GM23248 (cell line): ENCODE data around the gene VPS39. TPM values are rescaled to one million over a fixed set of nuclear protein-coding genes. Genes with fewer than 3 reads are reported as not detected.

ENCODE experiments used
- DNase-seq: peaks from one replicate; pipeline ENCODE4 v3.0.0-alpha.2; 2015
- H2AFZ ChIP-seq: fragments of 200-600 bp; sonication (generic); 2 replicates; pipeline ENCODE4 v1.6.1; 2016; ENCODE audit warnings: antibody characterized with exemption
- H3F3A ChIP-seq: fragments of 200-600 bp; sonication (generic); 2 replicates; pipeline ENCODE4 v1.6.1; 2016; ENCODE audit warnings: mild to moderate bottlenecking, antibody characterized with exemption, mixed run types; ENCODE audit not compliant: insufficient read depth
- H3K27ac ChIP-seq: fragments of 200-600 bp; sonication (generic); 2 replicates; pipeline ENCODE4 v1.5.1; 2016; ENCODE audit warnings: mild to moderate bottlenecking
- H3K27me3 ChIP-seq: fragments of 200-600 bp; sonication (generic); replicated peaks from 2 replicates; pipeline ENCODE4 v1.6.1; 2016; ENCODE audit warnings: mild to moderate bottlenecking; ENCODE audit not compliant: insufficient read depth
- H3K36me3 ChIP-seq: fragments of 200-600 bp; sonication (generic); 2 replicates; pipeline ENCODE4 v1.6.1; 2016; ENCODE audit warnings: low read depth, mild to moderate bottlenecking
- H3K4me1 ChIP-seq: fragments of 200-600 bp; sonication (generic); 2 replicates; pipeline ENCODE4 v1.6.1; 2016; ENCODE audit warnings: mild to moderate bottlenecking; ENCODE audit not compliant: insufficient read depth
- H3K4me2 ChIP-seq: fragments of 200-600 bp; sonication (generic); one replicate; pipeline ENCODE4 v1.6.1; 2016; ENCODE audit warnings: mild to moderate bottlenecking; ENCODE audit not compliant: unreplicated experiment
- H3K4me3 ChIP-seq: fragments of 200-600 bp; sonication (generic); 2 replicates; pipeline ENCODE4 v1.5.1; 2016; ENCODE audit warnings: mild to moderate bottlenecking
- H3K79me2 ChIP-seq: fragments of 200-600 bp; sonication (generic); 2 replicates; pipeline ENCODE4 v1.6.1; 2016; ENCODE audit warnings: mild to moderate bottlenecking; ENCODE audit not compliant: insufficient read depth
- H3K9ac ChIP-seq: fragments of 200-600 bp; sonication (generic); 2 replicates; pipeline ENCODE4 v1.6.1; 2016; ENCODE audit warnings: mild to moderate bottlenecking
- H3K9me2 ChIP-seq: fragments of 200-600 bp; sonication (generic); 2 replicates; pipeline ENCODE4 v1.6.1; 2016; ENCODE audit warnings: mixed run types, mild to moderate bottlenecking, moderate library complexity; ENCODE audit not compliant: insufficient read depth
- H3K9me3 ChIP-seq: fragments of 200-600 bp; sonication (generic); one replicate; pipeline ENCODE4 v1.6.1; 2017; ENCODE audit warnings: low read depth
- H4K20me1 ChIP-seq: fragments of 200-600 bp; sonication (generic); 2 replicates; pipeline ENCODE4 v1.6.0; 2016; ENCODE audit not compliant: insufficient read depth
- EZH2 ChIP-seq: fragments of 200-600 bp; sonication (generic); IDR thresholded peaks from 2 replicates; pipeline ENCODE4 v1.6.1; 2018; ENCODE audit warnings: antibody characterized with exemption, mild to moderate bottlenecking; ENCODE audit not compliant: insufficient read depth, poor library complexity, severe bottlenecking
- EZH2phosphoT487 ChIP-seq: fragments of 200-600 bp; sonication (generic); IDR thresholded peaks from 2 replicates; pipeline ENCODE4 v1.6.1; 2018; ENCODE audit warnings: antibody characterized with exemption, moderate library complexity, mild to moderate bottlenecking, low read depth; ENCODE audit not compliant: insufficient read depth
- WGBS, 2 experiments: methylation state at CpG; one replicate each; pipeline ENCODE4 v1.1.6; 2015 to 2017; ENCODE audit warnings: low lambda C conversion rate in 2 of 2, low coverage in 1 of 2; ENCODE audit errors: missing lambda C conversion rate in 2 of 2; 5-methylcytosine and 5-hydroxymethylcytosine counted together
- in situ Hi-C: fragments of 300-500 bp; cut with MboI; formaldehyde crosslinking; loops from 2 replicates; pipeline ENCODE4 v1.15.0; 2020
- polyA plus RNA-seq: library from polyadenylated mRNA; unstranded; fragments of >200 nt; fragmentation: Nextera tagmentation; extraction: Ambion mirVana; gene quantifications from 2 replicates; pipeline ENCODE4 v1.2.1, GENCODE V29; 2016
- total RNA-seq: library from RNA; depleted of rRNA; stranded (reverse); fragments of >200 nt; shearing (Covaris generic); gene quantifications from 2 replicates; pipeline ENCODE4 v1.2.3, GENCODE V29; 2014

VPS39 gene
- total and polyA plus RNA-seq, 2 experiments from 2014 or later: 33.0 to 49.3 TPM

- H3K9me2 ChIP-seq: no peaks in the 10 kb centered on the region
- H3K79me2 ChIP-seq: no peaks in the 10 kb centered on the region
- H3F3A ChIP-seq: no peaks in the 10 kb centered on the region
- no peak overlapping the region for H2AFZ ChIP-seq
- H3K36me3 ChIP-seq: peaks cover 46% of the 10 kb centered on the region
- no peaks in the 10 kb centered on the region for H3K9me3 ChIP-seq
- in situ Hi-C loops: no loop called here
- no peak for DNase-seq
- H3K27me3 ChIP-seq: no peaks in the 10 kb centered on the region
- no peak overlapping the region for H3K4me3 ChIP-seq
- H3K4me2 ChIP-seq: no peak overlapping the region
- no peak overlapping the region for H3K27ac ChIP-seq
- no peak for TF ChIP-seq EZH2phosphoT487
- no peak for TF ChIP-seq EZH2
- H3K4me1 ChIP-seq: no peaks in the 10 kb centered on the region
- no peaks in the 10 kb centered on the region for H4K20me1 ChIP-seq
- H3K9ac ChIP-seq: no peak overlapping the region
- WGBS, 2 experiments: 71 to 73% methylated on average over 2 of the region's 2 CpGs
Observed at GRCh38 chr15:42178056-42178455, 30.0 kb downstream of the VPS39 start.

GRCh38 chr15:42175671-42176070 lies 32.4 kb downstream of the VPS39 start:
- Histone ChIP-seq H3K4me3 (no peak overlapping the region), H2AFZ (no peak overlapping the region), H3F3A (no peaks in the 10 kb centered on the region), H3K4me1 (no peaks in the 10 kb centered on the region), H3K9me3 (no peaks in the 10 kb centered on the region), H3K9me2 (no peaks in the 10 kb centered on the region), H3K27me3 (no peaks in the 10 kb centered on the region), H4K20me1 (no peaks in the 10 kb centered on the region), H3K4me2 (no peak overlapping the region), H3K9ac (no peak overlapping the region), H3K79me2 (no peaks in the 10 kb centered on the region), H3K27ac (no peak overlapping the region), H3K36me3 (peaks cover 47% of the 10 kb centered on the region)
- no peak for DNase-seq
- in situ Hi-C loops: no loop called here
- 81 to 86% methylated on average over 5 of the region's 5 CpGs for WGBS, 2 experiments
- TF ChIP-seq EZH2 (no peak), EZH2phosphoT487 (no peak)

GRCh38 chr15:42172475-42172874 lies 35.6 kb downstream of the VPS39 start:
- no peaks in the 10 kb centered on the region for H3K9me2 ChIP-seq
- 87 to 90% methylated on average over 5 of the region's 5 CpGs for WGBS, 2 experiments

GRCh38 chr15:42171795-42172194 lies 36.3 kb downstream of the VPS39 start:
- H3K9me2 ChIP-seq: no peaks in the 10 kb centered on the region
- H3K4me3 ChIP-seq: no peak overlapping the region
- no peaks in the 10 kb centered on the region for H3F3A ChIP-seq
- H3K79me2 ChIP-seq: no peaks in the 10 kb centered on the region
- no peak overlapping the region for H2AFZ ChIP-seq
- 94 to 100% methylated on average over 1 of the region's 1 CpG for WGBS, 2 experiments
- no peak overlapping the region for H3K27ac ChIP-seq
- H3K27me3 ChIP-seq: no peaks in the 10 kb centered on the region
- H4K20me1 ChIP-seq: no peaks in the 10 kb centered on the region
- H3K36me3 ChIP-seq: peaks cover 56% of the 10 kb centered on the region
- no peak overlapping the region for H3K9ac ChIP-seq
- in situ Hi-C loops: no loop called here
- H3K4me1 ChIP-seq: no peaks in the 10 kb centered on the region
- no peak for TF ChIP-seq EZH2phosphoT487
- no peak for TF ChIP-seq EZH2
- no peak overlapping the region for H3K4me2 ChIP-seq
- DNase-seq: no peak
- H3K9me3 ChIP-seq: no peaks in the 10 kb centered on the region

More at GRCh38 chr15:42172475-42172874, 35.6 kb downstream of the VPS39 start:
- no peak for DNase-seq
- no peaks in the 10 kb centered on the region for H3F3A ChIP-seq
- H3K36me3 ChIP-seq: peaks cover 53% of the 10 kb centered on the region
- no peak overlapping the region for H3K4me2 ChIP-seq
- no peaks in the 10 kb centered on the region for H3K79me2 ChIP-seq
- no peak overlapping the region for H2AFZ ChIP-seq
- TF ChIP-seq EZH2phosphoT487 (no peak), EZH2 (no peak)
- no peak overlapping the region for H3K4me3 ChIP-seq
- no peaks in the 10 kb centered on the region for H3K9me3 ChIP-seq
- in situ Hi-C loops: no loop called here
- H4K20me1 ChIP-seq: no peaks in the 10 kb centered on the region
- no peaks in the 10 kb centered on the region for H3K4me1 ChIP-seq
- H3K9ac ChIP-seq: no peak overlapping the region
- H3K27me3 ChIP-seq: no peaks in the 10 kb centered on the region
- no peak overlapping the region for H3K27ac ChIP-seq

- H3K79me2 ChIP-seq: no peaks in the 10 kb centered on the region
- peaks cover 56% of the 10 kb centered on the region for H3K36me3 ChIP-seq
- no peak for DNase-seq
- no peaks in the 10 kb centered on the region for H3K9me2 ChIP-seq
- no peak for TF ChIP-seq EZH2phosphoT487
- TF ChIP-seq EZH2: no peak
- no peaks in the 10 kb centered on the region for H3K4me1 ChIP-seq
- no peaks in the 10 kb centered on the region for H3K9me3 ChIP-seq
- no peak overlapping the region for H3K9ac ChIP-seq
- no peaks in the 10 kb centered on the region; the same call in 1 of the 2 replicates for H3F3A ChIP-seq
- H3K4me2 ChIP-seq: no peak overlapping the region
- no peak overlapping the region for H3K27ac ChIP-seq
- WGBS, 2 experiments: 56 to 58% methylated on average over 1 of the region's 1 CpG
- no peaks in the 10 kb centered on the region for H3K27me3 ChIP-seq
- H4K20me1 ChIP-seq: no peaks in the 10 kb centered on the region
- in situ Hi-C loops: no loop called here
- H3K4me3 ChIP-seq: no peak overlapping the region
- H2AFZ ChIP-seq: no peak overlapping the region
Observed at GRCh38 chr15:42171122-42171521, 37.0 kb downstream of the VPS39 start.
